Activated T-cell treated with anti-CD3 and anti-CD28 coated beads, Interleukin-2, amount 50 U/mL, for 1 hour (primary cell): ENCODE results near the gene LASP1NB.

Source experiments
- DNase-seq: peaks from one replicate; pipeline ENCODE4 v3.0.0-alpha.2; 2020

The LASP1NB gene

DNA sequence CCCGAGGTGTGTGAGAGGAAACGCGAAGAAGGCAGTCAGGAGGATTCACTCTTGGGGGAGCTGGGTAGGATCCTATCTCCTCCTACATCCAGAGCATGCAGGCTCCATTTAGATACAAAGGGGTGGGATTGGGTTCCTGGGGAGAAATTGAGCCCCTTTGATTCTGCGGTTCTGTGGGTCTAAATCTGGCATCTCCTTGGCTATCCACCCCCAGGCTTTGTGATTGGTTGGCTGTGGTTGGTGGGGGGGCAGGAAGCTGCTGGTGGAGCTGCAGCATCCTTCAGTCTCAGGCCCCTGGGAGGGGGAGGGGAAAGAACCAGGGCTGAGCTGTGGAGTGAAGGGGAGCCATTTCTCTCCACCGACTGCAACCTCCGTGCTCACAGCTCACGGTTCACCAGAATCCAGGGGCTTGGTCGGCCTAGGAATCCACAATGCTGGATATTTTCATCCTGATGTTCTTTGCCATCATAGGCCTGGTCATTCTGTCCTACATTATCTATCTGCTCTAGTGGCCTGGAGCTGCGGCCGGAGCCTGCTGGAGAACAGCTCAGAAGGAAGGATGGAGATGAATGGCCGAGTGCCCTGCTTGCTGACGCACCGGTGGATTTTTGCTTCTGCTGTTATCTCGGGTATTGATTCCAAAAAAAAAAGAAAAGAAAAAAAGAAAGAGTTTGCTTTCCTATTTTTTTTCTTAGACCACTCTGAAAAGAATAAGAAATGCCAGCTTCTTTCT, at the start of gene LASP1NB:
TSS of gene LASP1NB (plus strand) at position 352 of the 733 bp plus-strand sequence.
- DNase-seq = peak; percentile 46

- DNase-seq = peak; percentile 51
Observed at GRCh38 chr17:38877130-38877851, 48.1 kb upstream of the LASP1NB start.

DNA sequence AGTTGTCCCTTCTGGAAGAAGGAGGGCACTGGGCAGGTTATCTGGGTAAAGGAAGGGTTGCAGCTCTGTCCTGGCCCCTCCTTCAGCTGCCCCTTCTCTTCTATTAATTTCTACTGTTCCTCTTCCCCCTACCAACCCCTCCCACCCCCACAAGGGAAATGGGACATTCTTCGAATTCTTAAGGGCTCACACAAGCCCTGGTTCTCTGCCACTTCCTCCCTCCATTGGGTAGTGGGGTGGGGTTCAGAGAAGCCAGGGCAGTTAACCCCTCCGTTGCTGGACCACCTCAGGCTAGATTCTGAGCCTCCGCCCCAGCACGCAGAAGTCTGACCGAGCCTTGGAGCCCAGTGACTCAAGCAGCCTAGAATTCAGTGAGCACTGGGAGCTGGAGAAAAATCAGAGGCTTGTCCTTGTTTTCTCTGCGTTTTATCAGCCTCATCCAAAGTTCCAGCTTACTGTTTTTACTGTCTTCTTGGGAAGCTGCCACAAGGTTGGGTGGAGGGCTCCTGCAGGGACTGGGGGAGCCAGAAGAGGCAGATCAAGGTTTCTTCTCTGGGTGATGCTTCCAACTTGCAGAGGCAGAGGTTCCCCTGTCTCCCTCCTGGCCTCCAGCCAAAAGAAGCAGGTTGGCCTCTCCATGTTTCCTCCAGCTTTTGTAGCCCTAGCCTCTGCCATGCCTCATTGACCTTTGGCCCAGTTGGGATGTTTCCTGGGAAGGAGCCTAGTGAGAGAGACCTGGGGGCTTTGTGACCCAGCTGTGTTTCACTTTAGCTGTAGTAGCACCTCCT, 45.3 kb upstream of the LASP1NB start:
- peak; percentile 23 for DNase-seq

DNA sequence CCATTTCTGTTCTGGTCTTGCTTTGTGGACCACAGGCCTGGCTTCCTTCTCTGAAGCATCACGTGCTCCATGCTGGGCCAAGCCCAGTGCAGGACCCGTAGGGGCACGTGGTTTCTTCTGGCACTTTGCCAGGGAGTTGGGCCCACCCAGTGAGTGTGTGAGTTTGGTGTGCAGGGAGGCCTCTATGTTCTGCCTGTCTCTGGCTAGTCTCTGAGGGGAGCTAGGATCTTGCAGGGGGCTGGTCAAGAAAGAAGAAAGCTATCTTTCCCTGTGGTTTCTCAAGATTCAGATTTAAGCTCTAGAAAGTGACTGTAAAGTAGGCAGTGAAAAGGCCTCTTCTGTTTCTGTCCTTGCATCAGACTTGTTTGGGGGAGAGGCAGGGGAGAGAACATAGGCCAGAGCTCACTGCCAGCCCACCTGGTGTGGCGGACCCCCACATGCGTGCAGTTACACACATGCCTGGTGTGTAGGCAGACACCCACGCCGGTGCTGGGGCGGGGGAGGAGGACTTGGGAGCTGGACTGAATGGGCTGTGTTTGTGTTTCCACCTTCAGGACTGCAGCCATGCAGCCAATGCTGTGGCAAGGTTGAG, 43.7 kb upstream of the LASP1NB start:
- DNase-seq = peak; percentile 34

DNA sequence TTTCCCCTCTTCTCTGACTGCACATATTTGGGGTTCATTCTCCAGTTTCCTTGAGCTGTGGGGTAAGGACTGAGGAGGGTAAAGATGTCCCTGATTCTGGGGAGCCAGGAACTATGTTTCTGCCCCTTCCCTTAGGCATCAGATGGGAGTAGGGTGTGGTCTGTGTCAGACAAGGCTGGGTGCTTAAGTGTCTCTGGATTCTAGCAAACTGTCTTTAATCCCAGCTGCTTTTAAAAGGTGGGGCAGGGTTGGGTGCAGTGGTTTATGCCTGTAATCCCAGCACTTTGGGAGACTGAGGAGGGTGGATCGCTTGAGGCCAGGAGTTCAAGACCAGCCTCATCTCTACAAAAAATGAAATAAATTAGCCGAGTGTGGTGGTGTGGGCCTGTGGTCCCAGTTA, 42.5 kb upstream of the LASP1NB start:
- no peak for DNase-seq

GRCh38 chr17:38883592-38884526, 41.6 kb upstream of the LASP1NB start:
- no peak for DNase-seq

GRCh38 chr17:38885044-38885727, 40.2 kb upstream of the LASP1NB start:
- DNase-seq = no peak

- DNase-seq = no peak
Observed at GRCh38 chr17:38885728-38886642, 39.4 kb upstream of the LASP1NB start.

- DNase-seq = no peak
Observed at GRCh38 chr17:38886643-38887010, 38.8 kb upstream of the LASP1NB start.

DNA sequence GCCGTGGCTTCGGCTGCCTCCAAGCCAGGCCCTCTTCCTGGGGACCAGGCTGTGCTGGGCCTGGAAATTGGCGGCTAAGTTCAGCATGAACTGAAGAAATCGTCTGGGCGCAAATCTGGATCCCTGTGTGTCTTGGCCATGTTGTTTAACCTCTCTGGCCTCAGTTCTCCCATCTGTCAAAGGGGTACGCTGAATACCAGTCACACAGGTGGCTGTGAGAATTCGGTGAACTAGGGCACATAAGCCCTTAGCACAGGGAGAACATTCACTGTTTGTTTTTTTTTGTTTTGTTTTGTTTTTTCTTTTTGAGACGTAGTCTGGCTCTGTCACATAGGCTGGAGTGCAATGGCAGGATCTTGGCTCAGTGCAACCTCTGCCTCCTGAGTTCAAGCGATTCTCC, 36.6 kb upstream of the LASP1NB start:
- DNase-seq = no peak

DNA sequence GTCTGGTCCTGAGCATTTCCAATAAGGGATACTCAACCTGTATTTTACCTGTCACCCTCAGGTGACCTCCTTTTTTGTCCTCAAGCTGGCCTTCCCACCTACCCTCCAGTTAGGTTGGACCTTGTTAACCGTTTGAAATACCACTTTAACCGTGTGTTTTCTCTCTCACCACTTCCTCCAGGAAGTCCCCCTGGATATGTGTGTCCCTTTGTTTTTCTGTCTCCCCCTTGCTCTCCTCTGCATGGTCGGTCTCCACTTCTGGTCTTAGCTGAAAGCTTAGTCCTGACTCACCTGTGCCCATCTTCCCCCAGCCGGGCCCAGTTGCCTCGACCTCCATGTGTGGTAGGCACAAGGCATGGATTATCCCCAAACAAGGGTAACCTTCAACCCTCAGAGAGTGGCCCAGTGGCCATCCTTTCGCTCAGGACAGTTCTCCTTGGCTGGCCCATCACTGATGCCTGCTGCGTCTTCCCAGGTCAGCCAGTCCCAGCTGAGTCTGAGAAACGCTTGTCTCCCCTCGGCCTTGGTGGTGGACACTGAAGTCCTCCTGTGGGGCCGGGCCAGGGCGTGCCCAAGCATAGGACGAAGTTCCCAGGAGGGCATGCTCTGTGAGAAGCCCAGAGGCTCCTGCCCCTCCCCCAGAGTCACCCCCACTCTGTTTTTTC, 35.5 kb upstream of the LASP1NB start:
- no peak for DNase-seq

DNA sequence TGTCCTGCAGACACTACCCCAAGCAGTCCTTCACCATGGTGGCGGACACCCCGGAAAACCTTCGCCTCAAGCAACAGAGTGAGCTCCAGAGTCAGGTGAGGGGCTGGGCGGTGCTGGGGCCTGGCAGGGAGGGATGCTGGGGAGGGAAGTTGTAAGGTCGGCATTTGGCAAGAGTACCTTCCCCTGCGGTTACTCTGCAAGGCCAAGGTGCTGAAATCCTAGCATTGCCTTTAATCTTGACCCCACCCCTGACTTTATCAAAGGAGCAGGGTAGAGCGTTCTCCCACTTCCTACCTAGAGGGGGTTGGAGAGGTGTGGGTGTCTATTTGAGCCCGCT, 35.0 kb upstream of the LASP1NB start:
- no peak for DNase-seq

- no peak for DNase-seq
Observed at GRCh38 chr17:38891441-38891840, 34.0 kb upstream of the LASP1NB start.

- no peak for DNase-seq
Observed at GRCh38 chr17:38892083-38892482, 33.3 kb upstream of the LASP1NB start.

DNA sequence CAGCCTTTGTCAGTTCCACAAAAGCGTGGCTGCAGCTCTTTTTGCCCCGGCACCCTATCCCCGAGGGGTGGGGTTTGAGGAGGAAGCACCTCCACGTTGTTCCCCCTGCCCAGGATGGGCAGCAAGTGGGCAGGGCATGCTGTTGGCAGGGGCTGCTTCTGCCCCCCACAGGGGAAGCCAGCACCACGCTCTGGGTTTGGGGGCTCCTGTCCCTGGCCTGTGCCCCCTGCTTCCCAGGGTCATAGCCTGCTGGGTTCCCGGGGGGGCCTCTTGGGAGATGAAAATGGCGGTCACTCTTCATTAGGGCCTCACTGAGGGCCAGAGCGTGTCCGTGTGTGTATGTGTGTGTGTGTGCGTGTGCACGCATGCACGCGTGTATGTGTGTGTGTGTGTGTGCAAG, 32.8 kb upstream of the LASP1NB start:
- no peak for DNase-seq

GRCh38 chr17:38893113-38893512, 32.3 kb upstream of the LASP1NB start:
- DNase-seq = no peak

DNA sequence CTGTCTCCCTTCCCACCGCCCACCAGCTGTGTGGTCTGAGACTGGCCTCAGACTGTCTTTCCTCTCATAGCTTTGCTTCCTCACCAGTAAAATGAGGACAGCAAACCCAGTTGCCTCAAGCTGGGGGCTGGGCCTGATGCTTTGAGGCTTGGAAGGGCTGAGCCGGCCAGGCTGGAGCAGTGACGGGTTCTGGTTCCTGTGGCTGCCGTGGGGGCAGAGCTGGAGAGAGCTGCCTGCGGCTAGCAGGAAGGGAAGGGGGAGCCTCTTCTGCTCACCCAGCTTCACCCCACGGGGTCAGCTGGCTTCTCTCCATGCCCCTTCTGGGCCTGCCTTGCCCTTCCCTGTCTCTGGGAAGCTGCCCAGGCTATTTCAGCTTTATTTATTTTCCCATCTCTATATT, 31.8 kb upstream of the LASP1NB start:
- no peak for DNase-seq

GRCh38 chr17:38894276-38894675, 31.1 kb upstream of the LASP1NB start:
- no peak for DNase-seq

GRCh38 chr17:38896346-38896954, 29.0 kb upstream of the LASP1NB start:
- DNase-seq = no peak

DNA sequence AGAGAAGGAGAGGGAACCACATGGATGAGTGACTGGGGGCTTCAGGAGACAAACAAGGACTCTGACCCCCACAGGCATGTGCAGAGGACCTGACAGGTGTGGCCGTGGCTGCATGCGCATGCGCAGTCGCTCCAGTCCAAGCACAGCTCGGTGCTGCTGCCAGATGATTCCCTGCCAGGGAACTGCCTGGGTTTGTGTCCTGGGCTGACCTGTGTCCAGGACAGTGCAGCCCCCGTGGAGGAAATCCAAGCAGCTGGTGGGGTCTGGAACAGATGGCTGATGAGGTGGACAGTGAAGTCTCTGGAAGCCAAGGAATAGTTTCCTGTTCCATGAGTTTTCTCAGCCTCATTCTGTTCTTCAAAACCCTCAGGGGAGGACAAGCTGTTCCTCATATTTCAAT, 28.2 kb upstream of the LASP1NB start:
- no peak for DNase-seq
